ENCODE results near the gene SUMO3.
A peak's percentile ranks its signal among the peaks of the same experiment; 100 is the strongest.

The SUMO3 gene

GRCh38 chr21:44819283-44820243 is 1.7 kb upstream of the SUMO3 start:
- Histone ChIP-seq H3K4me1 (ENCODE audit: control insufficient read depth, low read depth, low read length) (no peaks in the 10 kb centered on the region), H3K9me3 (ENCODE audit: control insufficient read depth, low read depth, low read length) (peaks cover 21% of the 10 kb centered on the region), H3K4me3 (ENCODE audit: low read length) (no peak overlapping the region), H3K36me3 (ENCODE audit: control insufficient read depth, low read depth, low read length) (no peaks in the 10 kb centered on the region), H3K9ac (ENCODE audit: low read length) (no peak overlapping the region), H3K27ac (ENCODE audit: low read length) (no peak overlapping the region), H3K27me3 (ENCODE audit: control insufficient read depth, insufficient read depth, low read length) (no peaks in the 10 kb centered on the region)

DNA sequence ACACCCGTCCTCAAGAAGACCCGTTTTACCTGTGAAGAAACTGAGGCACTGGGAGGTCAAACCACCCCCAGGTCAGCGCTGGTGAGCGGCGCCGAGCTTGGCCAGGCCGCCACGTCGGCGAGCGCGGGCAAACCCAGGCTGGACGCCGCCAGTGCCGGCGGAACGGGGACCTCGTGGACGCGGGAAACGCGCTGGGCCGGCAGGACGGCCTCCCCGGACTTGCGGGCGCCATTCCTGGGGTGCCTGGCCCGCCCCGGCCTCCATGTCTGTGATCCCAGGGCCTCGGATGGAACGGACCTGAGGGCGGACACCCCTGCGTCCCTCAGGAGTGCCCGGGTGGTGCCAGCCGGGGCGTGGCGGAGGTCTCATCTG is 764 bp upstream of the SUMO3 start:
- Histone ChIP-seq H3K9me3 (ENCODE audit: control insufficient read depth, low read depth, low read length) (peaks cover 20% of the 10 kb centered on the region), H3K9ac (ENCODE audit: low read length) (peak overlapping the region; percentile 17), H3K4me3 (ENCODE audit: low read length) (peak overlapping the region; percentile 50), H3K4me1 (ENCODE audit: control insufficient read depth, low read depth, low read length) (no peaks in the 10 kb centered on the region), H3K36me3 (ENCODE audit: control insufficient read depth, low read depth, low read length) (no peaks in the 10 kb centered on the region), H3K27ac (ENCODE audit: low read length) (no peak overlapping the region), H3K27me3 (ENCODE audit: control insufficient read depth, insufficient read depth, low read length) (no peaks in the 10 kb centered on the region)

- no peaks in the 10 kb centered on the region for H3K4me1 ChIP-seq (ENCODE audit: control insufficient read depth, low read depth, low read length)
- peaks cover under 1% of the 10 kb centered on the region for H3K36me3 ChIP-seq (ENCODE audit: control insufficient read depth, low read depth, low read length)
- H3K4me3 ChIP-seq (ENCODE audit: low read length) = peak overlapping the region; percentile 74
- peak overlapping the region; percentile 45 for H3K9ac ChIP-seq (ENCODE audit: low read length)
- H3K9me3 ChIP-seq (ENCODE audit: control insufficient read depth, low read depth, low read length) = peaks cover 9% of the 10 kb centered on the region
- no peak overlapping the region for H3K27ac ChIP-seq (ENCODE audit: low read length)
- no peaks in the 10 kb centered on the region for H3K27me3 ChIP-seq (ENCODE audit: control insufficient read depth, insufficient read depth, low read length)
These were observed 369 bp downstream of the SUMO3 start for GRCh38 chr21:44817506-44817880.

- Histone ChIP-seq H3K36me3 (ENCODE audit: control insufficient read depth, low read depth, low read length) (peaks cover 5% of the 10 kb centered on the region), H3K27ac (ENCODE audit: low read length) (no peak overlapping the region)
These were observed 929 bp downstream of the SUMO3 start for GRCh38 chr21:44816761-44817505.

DNA sequence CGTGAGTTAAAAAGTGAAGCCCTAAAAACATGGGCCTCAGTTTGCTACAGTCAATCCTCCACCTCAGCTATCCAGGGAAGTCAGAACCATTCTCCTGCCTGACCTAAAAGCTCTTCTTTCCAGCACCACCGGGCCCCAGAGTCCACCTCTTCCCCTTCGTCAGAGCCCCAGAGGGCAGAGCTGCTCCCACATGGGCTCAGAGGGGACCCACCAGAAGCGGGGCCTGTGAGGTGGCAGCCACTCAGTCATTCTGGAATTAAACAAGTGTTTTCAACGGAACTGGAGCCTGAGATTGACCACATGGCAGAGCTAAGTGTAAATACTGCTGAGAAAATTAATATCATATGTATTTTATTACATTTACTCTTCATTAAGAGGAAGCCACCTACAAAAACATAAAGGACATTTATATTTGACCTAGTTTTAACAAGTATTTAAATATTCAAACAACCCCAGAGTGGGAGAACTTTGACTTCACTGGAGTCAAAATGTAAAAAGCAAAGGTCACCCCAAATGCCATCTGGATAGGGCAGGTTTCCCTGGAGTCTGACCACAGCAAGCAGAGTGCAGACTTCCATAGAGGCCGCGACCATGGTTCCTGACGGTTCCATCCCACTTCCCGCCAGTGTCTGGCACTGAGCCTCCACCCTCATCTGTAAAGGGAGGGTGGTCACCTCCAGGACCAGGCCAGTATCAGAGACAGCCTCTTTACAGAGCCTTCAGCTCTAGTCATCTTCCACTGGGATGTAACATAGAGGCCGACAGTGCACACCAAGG is 1.8 kb downstream of the SUMO3 start:
- Histone ChIP-seq H3K27me3 (ENCODE audit: control insufficient read depth, insufficient read depth, low read length) (no peaks in the 10 kb centered on the region), H3K4me1 (ENCODE audit: control insufficient read depth, low read depth, low read length) (no peaks in the 10 kb centered on the region), H3K9ac (ENCODE audit: low read length) (no peak overlapping the region), H3K4me3 (ENCODE audit: low read length) (no peak overlapping the region), H3K36me3 (ENCODE audit: control insufficient read depth, low read depth, low read length) (peaks cover 5% of the 10 kb centered on the region), H3K27ac (ENCODE audit: low read length) (no peak overlapping the region), H3K9me3 (ENCODE audit: control insufficient read depth, low read depth, low read length) (peaks cover 7% of the 10 kb centered on the region)

More at GRCh38 chr21:44816761-44817505, 929 bp downstream of the SUMO3 start:
- peak overlapping the region; percentile 45 for H3K9ac ChIP-seq (ENCODE audit: low read length)
- H3K27me3 ChIP-seq (ENCODE audit: control insufficient read depth, insufficient read depth, low read length) = no peaks in the 10 kb centered on the region
- no peaks in the 10 kb centered on the region for H3K4me1 ChIP-seq (ENCODE audit: control insufficient read depth, low read depth, low read length)
- H3K9me3 ChIP-seq (ENCODE audit: control insufficient read depth, low read depth, low read length) = peaks cover 7% of the 10 kb centered on the region
- H3K4me3 ChIP-seq (ENCODE audit: low read length) = peak overlapping the region; percentile 74

DNA sequence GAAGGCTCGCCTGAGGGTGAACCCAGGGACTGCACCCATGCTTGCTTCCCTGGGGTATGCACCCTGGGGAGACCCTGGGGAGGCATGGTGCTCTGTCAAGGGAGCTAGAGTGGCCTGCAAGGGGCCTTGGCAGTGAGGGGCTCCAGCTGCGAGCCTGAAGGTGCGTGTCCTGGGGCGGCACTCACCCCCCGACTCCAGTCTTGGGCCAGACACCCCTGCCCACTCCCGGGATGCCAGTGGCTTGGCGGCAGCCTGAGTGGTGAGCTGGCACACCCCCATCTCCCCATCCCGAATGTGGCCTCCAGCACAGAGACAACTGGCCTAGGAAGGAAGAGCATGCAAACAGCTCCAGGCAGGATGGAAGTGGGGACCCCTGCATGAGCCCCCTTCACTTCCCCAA is 2.6 kb downstream of the SUMO3 start:
- Histone ChIP-seq H3K4me1 (ENCODE audit: control insufficient read depth, low read depth, low read length) (no peaks in the 10 kb centered on the region), H3K27ac (ENCODE audit: low read length) (no peak overlapping the region), H3K9me3 (ENCODE audit: control insufficient read depth, low read depth, low read length) (peaks cover 7% of the 10 kb centered on the region), H3K9ac (ENCODE audit: low read length) (no peak overlapping the region), H3K4me3 (ENCODE audit: low read length) (no peak overlapping the region), H3K36me3 (ENCODE audit: control insufficient read depth, low read depth, low read length) (peaks cover 11% of the 10 kb centered on the region), H3K27me3 (ENCODE audit: control insufficient read depth, insufficient read depth, low read length) (no peaks in the 10 kb centered on the region)

DNA sequence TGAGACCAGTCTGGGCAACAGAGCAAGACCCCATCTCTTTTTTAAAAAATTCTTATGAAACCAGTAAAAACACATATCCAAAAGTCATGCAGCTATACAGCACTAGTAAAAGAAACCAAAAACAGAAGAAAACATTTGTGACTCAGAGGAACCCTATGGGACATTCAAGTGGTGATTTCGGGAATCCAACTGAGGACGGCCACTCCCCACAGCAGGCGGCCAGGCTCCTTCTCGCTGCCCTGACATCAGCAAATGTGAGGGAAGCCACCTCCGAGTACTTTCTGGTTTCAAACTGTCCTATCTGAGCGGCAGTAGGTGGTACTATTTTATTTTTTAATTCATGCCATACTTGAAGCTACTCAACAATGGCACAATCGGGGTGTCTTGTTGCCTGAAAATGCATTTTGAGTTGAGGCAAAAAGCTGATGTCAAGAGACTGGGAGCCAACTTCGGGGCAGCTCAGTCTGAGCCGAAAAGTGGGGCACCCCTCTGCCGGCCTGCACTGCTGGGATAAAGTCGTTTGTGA is 3.3 kb downstream of the SUMO3 start:
- H3K36me3 ChIP-seq (ENCODE audit: control insufficient read depth, low read depth, low read length) = peaks cover 18% of the 10 kb centered on the region
- H3K27ac ChIP-seq (ENCODE audit: low read length) = no peak overlapping the region
- peaks cover 7% of the 10 kb centered on the region for H3K9me3 ChIP-seq (ENCODE audit: control insufficient read depth, low read depth, low read length)
- H3K4me1 ChIP-seq (ENCODE audit: control insufficient read depth, low read depth, low read length) = no peaks in the 10 kb centered on the region
- no peak overlapping the region for H3K4me3 ChIP-seq (ENCODE audit: low read length)
- H3K27me3 ChIP-seq (ENCODE audit: control insufficient read depth, insufficient read depth, low read length) = no peaks in the 10 kb centered on the region
- no peak overlapping the region for H3K9ac ChIP-seq (ENCODE audit: low read length)

GRCh38 chr21:44813727-44814126 is 4.1 kb downstream of the SUMO3 start:
- Histone ChIP-seq H3K36me3 (ENCODE audit: control insufficient read depth, low read depth, low read length) (peaks cover 21% of the 10 kb centered on the region), H3K27me3 (ENCODE audit: control insufficient read depth, insufficient read depth, low read length) (no peaks in the 10 kb centered on the region), H3K9me3 (ENCODE audit: control insufficient read depth, low read depth, low read length) (no peaks in the 10 kb centered on the region), H3K4me3 (ENCODE audit: low read length) (no peak overlapping the region), H3K4me1 (ENCODE audit: control insufficient read depth, low read depth, low read length) (no peaks in the 10 kb centered on the region), H3K9ac (ENCODE audit: low read length) (no peak overlapping the region), H3K27ac (ENCODE audit: low read length) (no peak overlapping the region)

DNA sequence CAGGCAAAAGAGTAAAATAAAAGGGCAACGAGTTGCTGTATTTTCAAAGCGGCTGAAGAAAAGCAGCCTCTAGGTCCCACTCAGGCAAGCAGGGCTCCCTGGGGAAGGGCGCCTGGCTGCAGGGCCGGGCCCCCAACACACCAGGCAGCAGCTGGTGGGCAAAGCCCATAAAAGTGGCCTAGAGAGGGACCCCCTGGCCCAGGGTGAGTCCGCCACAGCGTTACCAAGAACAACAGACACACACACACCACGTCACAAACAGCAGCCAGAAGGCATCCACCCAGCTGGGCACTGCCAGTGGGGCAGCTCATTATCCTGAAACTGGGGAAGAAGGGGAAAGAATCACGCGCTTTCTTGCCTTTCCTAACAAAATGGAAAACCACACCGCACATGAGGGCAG is 4.7 kb downstream of the SUMO3 start:
- Histone ChIP-seq H3K4me3 (ENCODE audit: low read length) (no peak overlapping the region), H3K27ac (ENCODE audit: low read length) (no peak overlapping the region), H3K4me1 (ENCODE audit: control insufficient read depth, low read depth, low read length) (no peaks in the 10 kb centered on the region), H3K9me3 (ENCODE audit: control insufficient read depth, low read depth, low read length) (no peaks in the 10 kb centered on the region), H3K36me3 (ENCODE audit: control insufficient read depth, low read depth, low read length) (peaks cover 24% of the 10 kb centered on the region), H3K9ac (ENCODE audit: low read length) (no peak overlapping the region), H3K27me3 (ENCODE audit: control insufficient read depth, insufficient read depth, low read length) (no peaks in the 10 kb centered on the region)

GRCh38 chr21:44812640-44813039 is 5.2 kb downstream of the SUMO3 start:
- H3K4me1 ChIP-seq (ENCODE audit: control insufficient read depth, low read depth, low read length) = no peaks in the 10 kb centered on the region
- no peak overlapping the region for H3K9ac ChIP-seq (ENCODE audit: low read length)
- no peaks in the 10 kb centered on the region for H3K27me3 ChIP-seq (ENCODE audit: control insufficient read depth, insufficient read depth, low read length)
- H3K27ac ChIP-seq (ENCODE audit: low read length) = no peak overlapping the region
- H3K9me3 ChIP-seq (ENCODE audit: control insufficient read depth, low read depth, low read length) = no peaks in the 10 kb centered on the region
- peaks cover 24% of the 10 kb centered on the region for H3K36me3 ChIP-seq (ENCODE audit: control insufficient read depth, low read depth, low read length)
- H3K4me3 ChIP-seq (ENCODE audit: low read length) = no peak overlapping the region

- H3K36me3 ChIP-seq (ENCODE audit: control insufficient read depth, low read depth, low read length) = peaks cover 38% of the 10 kb centered on the region
- H3K9me3 ChIP-seq (ENCODE audit: control insufficient read depth, low read depth, low read length) = no peaks in the 10 kb centered on the region
- no peaks in the 10 kb centered on the region for H3K27me3 ChIP-seq (ENCODE audit: control insufficient read depth, insufficient read depth, low read length)
- H3K9ac ChIP-seq (ENCODE audit: low read length) = no peak overlapping the region
- no peak overlapping the region for H3K27ac ChIP-seq (ENCODE audit: low read length)
- H3K4me3 ChIP-seq (ENCODE audit: low read length) = no peak overlapping the region
- no peaks in the 10 kb centered on the region for H3K4me1 ChIP-seq (ENCODE audit: control insufficient read depth, low read depth, low read length)
These were observed 7.1 kb downstream of the SUMO3 start for GRCh38 chr21:44810779-44811178.
